T-cell (primary cell): ENCODE measurements around the gene ANKHD1. TPM values are rescaled to one million over a fixed set of nuclear protein-coding genes. Genes with fewer than 3 reads are reported as not detected.

Experiments
- ATAC-seq, 4 experiments: fragments of 200-7000 bp in 3 of 4; fragments of 150-1000 bp in 1 of 4; cut with Tn5 transposase; replicated peaks in 1 of 4; 1 replicate in 3 of 4; 2 replicates in 1 of 4; pipeline ENCODE4 v1.10.0; 2021; ENCODE audit warnings: moderate library complexity in 3 of 4, mild to moderate bottlenecking in 2 of 4, moderate number of reproducible peaks in 1 of 4
- CTCF ChIA-PET, 2 donors: fragments of 300-600 bp; sonication (Branson Sonifier 250); formaldehyde crosslinking; loops; one replicate each; lab custom pipeline; 2022; ENCODE audit warnings: antibody characterized with exemption in 2 of 2; lab: Charles Lee
- POLR2A ChIA-PET, 2 donors: fragments of 300-600 bp; sonication (Branson Sonifier 250); formaldehyde crosslinking; loops; one replicate each; lab custom pipeline; 2022; ENCODE audit warnings: antibody characterized with exemption in 2 of 2; lab: Charles Lee
- DNase-seq, 35 experiments: peaks; one replicate each; pipeline versions ENCODE4 v3.0.0 to v3.0.0-alpha.2; 2013 to 2023
- H3K27ac ChIP-seq: one replicate; pipeline ENCODE4 v1.5.1; 2013; ENCODE audit warnings: low read length
- H3K27me3 ChIP-seq, 2 experiments: replicated peaks in 1 of 2; 1 replicate in 1 of 2; 2 replicates in 1 of 2; pipeline versions ENCODE4 v1.6.1 to v1.7.0; 2013; ENCODE audit warnings: low read length in 1 of 2, mixed read lengths in 1 of 2; ENCODE audit not compliant: control insufficient read depth in 2 of 2, insufficient read depth in 2 of 2; ENCODE audit errors: extremely low read depth in 1 of 2
- H3K36me3 ChIP-seq, 2 donors: 1 replicate in 1 of 2; 2 replicates in 1 of 2; pipeline versions ENCODE4 v1.6.1 to v1.7.0; 2013; ENCODE audit warnings: low read length in 1 of 2; ENCODE audit not compliant: control insufficient read depth in 2 of 2, insufficient read depth in 1 of 2; ENCODE audit errors: extremely low read depth in 1 of 2
- H3K4me1 ChIP-seq, 2 experiments: 1 replicate in 1 of 2; 2 replicates in 1 of 2; pipeline versions ENCODE4 v1.6.1 to v1.7.0; 2013; ENCODE audit warnings: low read length in 2 of 2, mixed read lengths in 1 of 2; ENCODE audit not compliant: insufficient read depth in 2 of 2, control insufficient read depth in 1 of 2; ENCODE audit errors: extremely low read depth in 1 of 2
- H3K4me3 ChIP-seq, 2 donors: 1 replicate in 1 of 2; 2 replicates in 1 of 2; pipeline versions ENCODE4 v1.5.1 to v1.7.0; 2013; ENCODE audit warnings: mild to moderate bottlenecking in 2 of 2, low read length in 1 of 2, moderate library complexity in 1 of 2; ENCODE audit not compliant: control insufficient read depth in 1 of 2; ENCODE audit errors: extremely low read depth in 1 of 2
- H3K9me3 ChIP-seq: 2 replicates; pipeline ENCODE4 v1.7.0; 2013
- H3K27ac Mint-ChIP-seq, 2 donors: one replicate each; pipeline ENCODE4 v1.8.0; 2020 to 2021; ENCODE audit warnings: mild to moderate bottlenecking in 2 of 2, mixed read lengths in 2 of 2
- H3K27me3 Mint-ChIP-seq, 2 donors: one replicate each; pipeline ENCODE4 v1.8.0; 2021 to 2022; ENCODE audit warnings: mixed read lengths in 2 of 2
- H3K36me3 Mint-ChIP-seq: one replicate; pipeline ENCODE4 v1.8.0; 2021; ENCODE audit warnings: mixed read lengths
- H3K4me1 Mint-ChIP-seq, 3 donors: one replicate each; pipeline ENCODE4 v1.8.0; 2020 to 2022; ENCODE audit warnings: mixed read lengths in 3 of 3, mild to moderate bottlenecking in 1 of 3
- H3K4me3 Mint-ChIP-seq, 3 donors: one replicate each; pipeline ENCODE4 v1.8.0; 2020 to 2022; ENCODE audit warnings: mild to moderate bottlenecking in 3 of 3, mixed read lengths in 3 of 3, moderate library complexity in 3 of 3
- H3K9me3 Mint-ChIP-seq, 3 donors: one replicate each; pipeline ENCODE4 v1.8.0; 2020 to 2022; ENCODE audit warnings: mixed read lengths in 3 of 3
- WGBS: methylation state at CpG from one replicate; pipeline ENCODE4 v1.1.5; 2013; ENCODE audit warnings: missing lambda C conversion rate; ENCODE audit not compliant: insufficient coverage; 5-methylcytosine and 5-hydroxymethylcytosine counted together
- total RNA-seq, 35 experiments: library from RNA in 6 of 35; stranded (reverse) in 6 of 35; fragments of 120-200 nt in 1 of 35; gene quantifications; one replicate each; pipeline versions ENCODE4 v1.2.1 to v1.2.4 and lab custom pipeline; 2013 to 2026

The ANKHD1 gene
- total RNA-seq, 5 donors from 2014 or later (not counting 1 experiment from before 2014, with no cell fraction given): 184 to 220 (median 203) TPM

- H3K4me1 ChIP-seq: peaks cover 20 to 39% of the 10 kb centered on the region in 2 experiments
- H3K27ac Mint-ChIP-seq: peak overlapping the region in 1 of 2 donors; percentile 52
- no peaks in the 10 kb centered on the region for H3K27me3 Mint-ChIP-seq
- H3K4me1 Mint-ChIP-seq: peaks cover 53 to 65% (median 54%) of the 10 kb centered on the region in 3 donors
- DNase-seq (no peak), ATAC-seq (no peak)
- no peak overlapping the region for H3K4me3 ChIP-seq
- ChIA-PET POLR2A (no interaction called here), CTCF (interaction anchor here in 1 of 2 donors (1.4 kb wide), 1 partner anchor 13 kb away, joined by 5 read pairs; the partner anchor contains the start of gene EIF4EBP3)
- H3K9me3 Mint-ChIP-seq: no peaks in the 10 kb centered on the region
- H3K36me3 ChIP-seq: peaks cover 0 to 19% of the 10 kb centered on the region in 2 donors
- WGBS: 93% methylated on average over 7 of the region's 10 CpGs
- H3K27me3 ChIP-seq: no peaks in the 10 kb centered on the region
- no peak overlapping the region for H3K4me3 Mint-ChIP-seq
- peaks cover 12% of the 10 kb centered on the region for H3K36me3 Mint-ChIP-seq
- no peaks in the 10 kb centered on the region for H3K9me3 ChIP-seq
- H3K27ac ChIP-seq: no peak overlapping the region
These were observed 158.6 kb downstream of the ANKHD1 start for GRCh38 chr5:140560227-140560626.

DNA sequence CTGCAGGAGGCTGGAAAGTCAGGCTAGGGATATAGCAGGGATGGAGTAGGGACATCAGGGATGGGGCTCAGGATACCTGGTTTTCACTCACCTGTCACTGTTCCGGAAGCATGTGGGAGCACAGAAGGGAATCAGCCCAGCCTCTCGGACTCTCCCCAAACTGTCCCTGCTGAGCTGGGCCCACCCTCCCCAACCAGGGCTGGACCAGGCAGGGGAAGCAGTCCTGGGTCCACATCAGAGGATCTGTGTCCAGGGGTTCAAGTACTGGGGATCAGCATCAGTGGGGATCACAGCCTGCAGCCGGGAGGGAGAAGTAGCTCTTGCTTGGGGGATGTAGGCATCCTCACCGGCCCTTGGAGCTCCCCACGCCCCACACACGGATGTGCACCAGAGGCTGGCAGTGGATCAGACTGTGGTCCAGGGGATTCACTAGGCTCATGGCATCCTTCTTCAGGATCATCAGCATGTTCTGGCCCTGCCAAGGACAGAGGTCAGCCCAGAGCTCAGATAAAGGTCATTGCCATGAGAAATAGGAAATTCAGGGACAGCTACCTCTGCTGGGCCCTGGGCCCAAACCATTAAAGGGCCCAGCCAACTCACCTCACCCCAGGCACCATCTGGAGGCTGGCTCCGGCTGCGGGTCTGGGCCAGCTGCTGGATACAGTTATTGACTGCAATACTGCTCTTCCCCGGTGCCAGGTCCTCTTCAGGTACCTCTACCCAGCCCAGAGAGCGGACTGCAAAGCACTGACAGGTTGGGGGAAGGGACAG lies 160.3 kb downstream of the ANKHD1 start:
- H3K4me3 Mint-ChIP-seq: no peak overlapping the region
- POLR2A ChIA-PET: no interaction called here
- ATAC-seq: no peak
- H3K4me3 ChIP-seq: no peak overlapping the region
- WGBS: 94% methylated on average over 7 of the region's 10 CpGs
- DNase-seq: no peak
- H3K27me3 Mint-ChIP-seq: no peaks in the 10 kb centered on the region
- no peak overlapping the region for H3K27ac ChIP-seq
- H3K27me3 ChIP-seq: no peaks in the 10 kb centered on the region
- H3K4me1 ChIP-seq: peaks cover 13 to 40% of the 10 kb centered on the region in 2 experiments
- peaks cover 16% of the 10 kb centered on the region for H3K36me3 Mint-ChIP-seq
- no peaks in the 10 kb centered on the region for H3K9me3 Mint-ChIP-seq
- peaks cover 53 to 64% (median 53%) of the 10 kb centered on the region in 3 donors for H3K4me1 Mint-ChIP-seq
- no peaks in the 10 kb centered on the region for H3K9me3 ChIP-seq
- no peak overlapping the region for H3K27ac Mint-ChIP-seq
- CTCF ChIA-PET: interaction anchor here in 1 of 2 donors (1.1 kb wide), 1 partner anchor 15 kb away, joined by 3 read pairs; the partner anchor contains the start of gene EIF4EBP3
- peaks cover 3 to 28% of the 10 kb centered on the region in 2 donors for H3K36me3 ChIP-seq

- ChIA-PET POLR2A (interaction anchor here (0.6 to 2.3 kb wide), 5 partner anchors 15 to 85 kb away, joined by 3 to 11 read pairs (median 4); partner anchors contain the start of genes EIF4EBP3 (in 1 of the 2), IK (in 1 of the 2) and NDUFA2 (in 1 of the 2)), CTCF (interaction anchor here in 1 of 2 donors (1.9 kb wide), 1 partner anchor 16 kb away, joined by 11 read pairs; the partner anchor contains the start of gene EIF4EBP3)
- ATAC-seq (no peak), DNase-seq (peak in 2 of 35 experiments; percentile 13 to 28)
- Histone ChIP-seq H3K9me3 (no peaks in the 10 kb centered on the region), H3K27me3 (no peaks in the 10 kb centered on the region), H3K27ac (peak overlapping the region; percentile 83), H3K4me3 (peak overlapping the region; percentile 65 to 96), H3K4me1 (peaks cover 13 to 38% of the 10 kb centered on the region in 2 experiments), H3K36me3 (peaks cover 8 to 40% of the 10 kb centered on the region in 2 donors)
- H3K36me3 Mint-ChIP-seq: peaks cover 26% of the 10 kb centered on the region
- WGBS: 78% methylated on average over 3 of the region's 8 CpGs
- peak overlapping the region; percentile 96 to 99 for H3K27ac Mint-ChIP-seq
- H3K4me1 Mint-ChIP-seq: peaks cover 56 to 70% (median 58%) of the 10 kb centered on the region in 3 donors
- no peaks in the 10 kb centered on the region for H3K27me3 Mint-ChIP-seq
- peak overlapping the region; percentile 90 to 98 (median 94) for H3K4me3 Mint-ChIP-seq
- H3K9me3 Mint-ChIP-seq: no peaks in the 10 kb centered on the region
These were observed 162.0 kb downstream of the ANKHD1 start for GRCh38 chr5:140563596-140563995.

DNA sequence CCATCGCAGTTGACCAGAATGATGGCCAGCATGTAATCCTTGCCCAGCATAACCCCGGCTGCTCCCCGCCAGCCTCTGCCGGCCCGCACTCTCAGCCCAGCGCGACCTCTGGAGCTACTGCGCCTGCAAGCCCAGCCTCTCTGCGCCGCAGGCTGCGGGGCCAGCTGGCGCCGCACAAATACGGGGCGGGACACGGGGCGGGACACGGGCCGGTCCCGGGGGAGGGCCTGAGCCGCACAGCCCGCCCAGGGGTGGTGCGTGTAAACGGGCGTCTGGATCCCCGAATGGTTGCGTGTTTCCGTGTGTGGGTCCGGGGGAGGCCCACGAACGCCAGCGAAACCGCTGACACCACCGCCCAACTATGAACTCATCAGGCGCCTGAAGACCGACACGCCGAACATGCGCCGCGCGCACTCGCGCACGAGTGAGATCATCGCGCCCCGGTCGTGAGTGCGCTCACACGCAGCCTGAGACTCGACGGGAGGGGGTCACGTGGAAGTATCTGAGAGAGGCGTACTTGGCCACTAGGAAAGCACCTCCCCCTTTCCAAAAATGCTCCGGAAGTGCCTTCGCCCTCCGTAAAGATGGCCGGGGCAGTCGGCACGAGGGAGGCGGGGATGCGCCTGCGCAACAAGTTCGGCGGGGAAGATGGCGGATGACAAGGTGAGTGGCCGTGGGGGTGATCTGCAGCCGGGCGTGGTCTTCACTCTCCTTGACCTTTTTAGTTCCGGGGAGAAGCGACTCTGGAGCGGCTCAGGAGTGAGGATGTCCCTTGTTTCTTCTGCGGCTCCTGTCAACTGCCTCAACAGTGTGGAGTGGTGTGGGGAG lies 162.8 kb downstream of the ANKHD1 start, which contains the start of the genes APBB3 and SLC35A4:
APBB3 (minus strand) TSS at position 403 of the 828 bp plus-strand sequence; CDS start at position 50, 353 bp downstream.
SLC35A4 (plus strand) TSS at position 633 of the 828 bp plus-strand sequence. CDS start 2,342 bp downstream, outside the sequence.
- Histone ChIP-seq H3K27ac (peak within 1 kb of the TSS; percentile 83), H3K4me3 (peak within 1 kb of the TSS; percentile 65 to 96), H3K9me3 (no peaks in the 10 kb centered on the region), H3K4me1 (peaks cover 13 to 46% of the 10 kb centered on the region in 2 experiments), H3K27me3 (no peaks in the 10 kb centered on the region), H3K36me3 (peaks cover 11 to 41% of the 10 kb centered on the region in 2 donors)
- H3K4me1 Mint-ChIP-seq: peaks cover 64 to 74% (median 66%) of the 10 kb centered on the region in 3 donors
- peak within 1 kb of the TSS; percentile 90 to 98 (median 94) for H3K4me3 Mint-ChIP-seq
- no peaks in the 10 kb centered on the region for H3K27me3 Mint-ChIP-seq
- ChIA-PET CTCF (interaction anchor here in 1 of 2 donors (0.6 to 1.9 kb wide), 4 partner anchors 17 to 147 kb away, joined by 3 to 11 read pairs (median 3); partner anchors contain the start of gene EIF4EBP3), POLR2A (interaction anchor here (0.5 to 2.3 kb wide), 7 partner anchors 9 to 85 kb away, joined by 3 to 11 read pairs (median 4); partner anchors contain the start of genes EIF4EBP3 (in 1 of the 2), IK (in 1 of the 2) and NDUFA2 (in 1 of the 2))
- peaks cover 28% of the 10 kb centered on the region for H3K36me3 Mint-ChIP-seq
- ATAC-seq (peak; percentile 88 to 91 (median 90)), DNase-seq (peak; percentile 90 to 99 (median 99))
- WGBS: under 1% methylated on average over 71 of the region's 74 CpGs
- no peaks in the 10 kb centered on the region for H3K9me3 Mint-ChIP-seq
- H3K27ac Mint-ChIP-seq: peak within 1 kb of the TSS; percentile 96 to 99

GRCh38 chr5:140565024-140565779 lies 163.6 kb downstream of the ANKHD1 start:
- H3K4me1 ChIP-seq: peaks cover 13 to 53% of the 10 kb centered on the region in 2 experiments
- H3K27me3 ChIP-seq: no peaks in the 10 kb centered on the region
- Mint-ChIP-seq H3K4me1 (peaks cover 67 to 79% (median 74%) of the 10 kb centered on the region in 3 donors), H3K27ac (peak overlapping the region; percentile 96 to 99), H3K9me3 (no peaks in the 10 kb centered on the region), H3K36me3 (peaks cover 29% of the 10 kb centered on the region), H3K4me3 (peak overlapping the region; percentile 90 to 98 (median 94)), H3K27me3 (no peaks in the 10 kb centered on the region)
- WGBS: 0% methylated on average over 5 of the region's 13 CpGs
- ChIA-PET POLR2A (interaction anchor here (0.6 to 2.3 kb wide), 5 partner anchors 17 to 62 kb away, joined by 3 to 11 read pairs (median 4); partner anchors contain the start of gene EIF4EBP3 (in 1 of the 2)), CTCF (interaction anchor here in 1 of 2 donors (0.6 to 1.2 kb wide), 4 partner anchors 20 to 146 kb away, joined by 3 to 4 read pairs (median 3); no protein-coding TSS in a partner anchor)
- no peaks in the 10 kb centered on the region for H3K9me3 ChIP-seq
- peak overlapping the region; percentile 83 for H3K27ac ChIP-seq
- ATAC-seq (peak in 1 of 4 experiments; percentile 1), DNase-seq (no peak)
- peaks cover 11 to 48% of the 10 kb centered on the region in 2 donors for H3K36me3 ChIP-seq
- peak overlapping the region; percentile 65 to 96 for H3K4me3 ChIP-seq
